Peyer's patch (tissue), 4 donors: ENCODE results near the gene PLP1. TPM values are rescaled to one million over a fixed set of nuclear protein-coding genes. Genes with fewer than 3 reads are reported as not detected.

Experiments
- DNase-seq, 3 donors: peaks; one replicate each; pipeline ENCODE4 v3.0.0-alpha.2; 2017 to 2019
- H3K27ac ChIP-seq, 4 donors: fragments of 200-600 bp; sonication (generic); one replicate each; pipeline ENCODE4 v1.5.1; 2016 to 2019
- H3K27me3 ChIP-seq, 2 donors: fragments of 200-600 bp; sonication (generic); one replicate each; pipeline ENCODE4 v1.5.1; 2019
- H3K36me3 ChIP-seq, 3 donors: fragments of 200-600 bp; sonication (generic); one replicate each; pipeline ENCODE4 v1.5.1; 2016 to 2019
- H3K4me1 ChIP-seq, 4 donors: fragments of 200-600 bp; sonication (generic); one replicate each; pipeline ENCODE4 v1.5.1; 2016 to 2019
- H3K4me3 ChIP-seq, 4 donors: fragments of 200-600 bp; sonication (generic); 1 replicate in 3 of 4; 2 replicates in 1 of 4; pipeline ENCODE4 v1.5.1; 2016 to 2019; ENCODE audit warnings: mild to moderate bottlenecking in 1 of 4
- H3K9me3 ChIP-seq, 4 donors: fragments of 200-600 bp; sonication (generic); one replicate each; pipeline ENCODE4 v1.5.1; 2016 to 2019; ENCODE audit warnings: mild to moderate bottlenecking in 1 of 4
- CTCF ChIP-seq, 6 experiments: fragments of 450-650 bp in 4 of 6; fragments of 200-600 bp in 2 of 6; sonication (generic) in 1 of 6; IDR thresholded peaks; one replicate each; pipeline ENCODE4 v1.5.1; 2017 to 2019; ENCODE audit warnings: antibody characterized with exemption in 6 of 6, mild to moderate bottlenecking in 3 of 6, moderate library complexity in 1 of 6
- POLR2A ChIP-seq, 2 donors: fragments of 450-650 bp; IDR thresholded peaks; one replicate each; pipeline ENCODE4 v1.5.1; 2017; ENCODE audit warnings: antibody characterized with exemption in 2 of 2, mild to moderate bottlenecking in 2 of 2, moderate library complexity in 2 of 2
- total RNA-seq, 4 donors: library from RNA; depleted of rRNA; stranded (reverse); fragments of >200 nt; gene quantifications; one replicate each; pipeline ENCODE4 v1.1.0, GENCODE V29; 2016

Gene PLP1
- total RNA-seq, 4 donors from 2014 or later: 1.6 to 12.4 (median 3.1) TPM

GRCh38 chrX:103733017-103733416 lies 43.6 kb upstream of the PLP1 start:
- no peaks in the 10 kb centered on the region for H3K36me3 ChIP-seq
- TF ChIP-seq POLR2A (IDR thresholded peaks at IDR 0.05): no peak
- TF ChIP-seq CTCF (IDR thresholded peaks at IDR 0.05): no peak
- no peaks in the 10 kb centered on the region for H3K9me3 ChIP-seq
- DNase-seq: no peak
- no peak overlapping the region for H3K4me3 ChIP-seq
- H3K27ac ChIP-seq: no peak overlapping the region
- no peaks in the 10 kb centered on the region for H3K4me1 ChIP-seq
- H3K27me3 ChIP-seq: no peaks in the 10 kb centered on the region

- Histone ChIP-seq H3K27me3 (no peaks in the 10 kb centered on the region), H3K4me3 (no peak overlapping the region), H3K36me3 (no peaks in the 10 kb centered on the region), H3K27ac (no peak overlapping the region), H3K4me1 (no peaks in the 10 kb centered on the region), H3K9me3 (no peaks in the 10 kb centered on the region)
- TF ChIP-seq CTCF (IDR thresholded peaks at IDR 0.05): no peak
- TF ChIP-seq POLR2A (IDR thresholded peaks at IDR 0.05): no peak
- no peak for DNase-seq
These were observed 42.4 kb upstream of the PLP1 start for GRCh38 chrX:103734125-103734760.

DNA sequence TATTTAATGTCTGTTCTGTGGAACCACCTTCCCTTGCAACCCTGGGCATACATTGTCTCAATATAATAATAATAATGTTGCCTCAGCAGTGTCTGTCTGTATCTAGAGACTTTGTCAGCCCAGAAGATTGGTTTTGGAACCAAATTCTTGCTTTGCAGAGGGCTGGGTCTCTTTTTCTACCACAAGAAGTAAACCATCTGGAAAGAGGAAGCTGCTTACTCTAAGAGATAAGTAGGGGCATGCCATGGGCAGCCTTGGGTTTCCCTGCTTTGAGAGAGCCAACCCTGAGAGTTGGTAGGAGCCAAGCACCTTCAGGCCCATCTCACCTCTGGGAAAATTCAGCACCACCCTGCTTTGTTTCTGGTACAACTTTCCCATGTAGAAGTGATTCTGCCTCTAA lies 38.9 kb upstream of the PLP1 start:
- Histone ChIP-seq H3K4me3 (no peak overlapping the region), H3K27me3 (no peaks in the 10 kb centered on the region), H3K27ac (no peak overlapping the region), H3K9me3 (no peaks in the 10 kb centered on the region), H3K4me1 (no peaks in the 10 kb centered on the region), H3K36me3 (no peaks in the 10 kb centered on the region)
- TF ChIP-seq POLR2A (IDR thresholded peaks at IDR 0.05) (no peak), CTCF (IDR thresholded peaks at IDR 0.05) (no peak)
- no peak for DNase-seq

GRCh38 chrX:103739421-103739820 lies 37.2 kb upstream of the PLP1 start:
- DNase-seq: no peak
- H3K27me3 ChIP-seq: no peaks in the 10 kb centered on the region
- H3K4me3 ChIP-seq: no peak overlapping the region
- H3K27ac ChIP-seq: no peak overlapping the region
- H3K36me3 ChIP-seq: no peaks in the 10 kb centered on the region
- no peaks in the 10 kb centered on the region for H3K9me3 ChIP-seq
- TF ChIP-seq POLR2A (IDR thresholded peaks at IDR 0.05) (no peak), CTCF (IDR thresholded peaks at IDR 0.05) (no peak)
- H3K4me1 ChIP-seq: no peaks in the 10 kb centered on the region

GRCh38 chrX:103741879-103742278 lies 34.8 kb upstream of the PLP1 start:
- no peak overlapping the region for H3K27ac ChIP-seq
- DNase-seq: no peak
- no peak overlapping the region for H3K4me3 ChIP-seq
- no peaks in the 10 kb centered on the region for H3K9me3 ChIP-seq
- TF ChIP-seq POLR2A (IDR thresholded peaks at IDR 0.05): no peak
- no peak for TF ChIP-seq CTCF (IDR thresholded peaks at IDR 0.05)
- no peaks in the 10 kb centered on the region for H3K36me3 ChIP-seq
- H3K27me3 ChIP-seq: no peaks in the 10 kb centered on the region
- H3K4me1 ChIP-seq: no peaks in the 10 kb centered on the region

DNA sequence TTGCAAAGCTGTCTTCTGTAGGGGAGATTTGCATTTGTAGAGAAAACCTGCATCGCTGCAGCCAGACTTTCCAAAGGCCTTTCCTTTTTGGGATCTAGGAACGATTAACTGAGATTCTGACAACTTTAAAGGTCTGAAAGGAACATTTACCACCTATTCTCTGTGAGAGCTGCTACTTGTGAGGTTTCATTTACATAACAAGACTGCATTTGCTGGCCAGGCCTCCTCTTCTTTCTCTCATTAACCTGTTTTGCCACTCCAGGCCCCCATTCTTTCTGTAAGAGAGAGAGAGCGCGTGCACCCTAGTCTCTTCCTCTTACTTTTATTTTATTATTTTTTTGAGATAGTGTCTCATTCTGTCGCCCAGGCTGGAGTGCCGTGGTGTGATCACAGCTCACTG lies 34.3 kb upstream of the PLP1 start:
- TF ChIP-seq POLR2A (IDR thresholded peaks at IDR 0.05) (no peak), CTCF (IDR thresholded peaks at IDR 0.05) (no peak)
- no peak overlapping the region for H3K4me3 ChIP-seq
- DNase-seq: no peak
- no peaks in the 10 kb centered on the region for H3K27me3 ChIP-seq
- no peaks in the 10 kb centered on the region for H3K9me3 ChIP-seq
- no peak overlapping the region for H3K27ac ChIP-seq
- no peaks in the 10 kb centered on the region for H3K4me1 ChIP-seq
- no peaks in the 10 kb centered on the region for H3K36me3 ChIP-seq
